Caco-2 (cell line): Measurements from ENCODE around the gene COX14. TPM values are rescaled to one million over a fixed set of nuclear protein-coding genes. Genes with fewer than 3 reads are reported as not detected.
A peak's percentile ranks its signal among the peaks of the same experiment; 100 is the strongest.

Source experiments
- BruUV-seq: library from RNA; stranded (reverse); fragments of 400-500 nt; replicated peaks from 2 replicates; lab custom pipeline; 2021; lab: Mats Ljungman, UMichigan
- CTCF ChIA-PET: fragments of 300-600 bp; sonication (Branson Sonifier 250); formaldehyde crosslinking; loops from one replicate; lab custom pipeline; 2022; ENCODE audit warnings: antibody characterized with exemption; lab: Charles Lee
- POLR2A ChIA-PET: fragments of 300-600 bp; sonication (Branson Sonifier 250); formaldehyde crosslinking; loops from one replicate; lab custom pipeline; 2022; ENCODE audit warnings: antibody characterized with exemption; lab: Charles Lee
- DNase-seq, 2 experiments: peaks; one replicate each; pipeline versions ENCODE4 v3.0.0 to v3.0.0-alpha.2; 2020 to 2022
- H3K27me3 ChIP-seq: replicated peaks from 2 replicates; pipeline ENCODE4 v1.6.0; 2011; ENCODE audit warnings: low read length; ENCODE audit not compliant: control insufficient read depth, insufficient read depth
- H3K36me3 ChIP-seq: 2 replicates; pipeline ENCODE4 v1.5.1; 2011; ENCODE audit warnings: low read length; ENCODE audit not compliant: control insufficient read depth, insufficient read depth
- H3K4me1 ChIP-seq: fragments of 250-450 bp; sonication (Bioruptor Pico); 2 replicates; pipeline ENCODE4 v1.5.1; 2020; ENCODE audit warnings: mild to moderate bottlenecking
- H3K4me3 ChIP-seq: 2 replicates; pipeline ENCODE4 v1.5.1; 2011; ENCODE audit warnings: low read depth, mild to moderate bottlenecking, control low read depth, low read length
- H3K9me3 ChIP-seq: fragments of 250-450 bp; sonication (Bioruptor Pico); 2 replicates; pipeline ENCODE4 v1.5.1; 2020; ENCODE audit warnings: mild to moderate bottlenecking, moderate library complexity
- H3K27ac Mint-ChIP-seq: one replicate; pipeline ENCODE4 v1.8.0; 2022; ENCODE audit warnings: mixed read lengths; ENCODE audit not compliant: unreplicated experiment
- H3K27me3 Mint-ChIP-seq: one replicate; pipeline ENCODE4 v1.8.0; 2022; ENCODE audit warnings: mixed read lengths; ENCODE audit not compliant: insufficient read depth, unreplicated experiment
- H3K36me3 Mint-ChIP-seq: one replicate; pipeline ENCODE4 v1.8.0; 2022; ENCODE audit warnings: mild to moderate bottlenecking, mixed read lengths; ENCODE audit not compliant: insufficient read depth, unreplicated experiment
- H3K4me1 Mint-ChIP-seq: one replicate; pipeline ENCODE4 v1.8.0; 2022; ENCODE audit warnings: low read depth, mixed read lengths; ENCODE audit not compliant: unreplicated experiment
- H3K4me3 Mint-ChIP-seq: one replicate; pipeline ENCODE4 v1.8.0; 2022; ENCODE audit warnings: mild to moderate bottlenecking, moderate library complexity, mixed read lengths; ENCODE audit not compliant: unreplicated experiment
- H3K9me3 Mint-ChIP-seq: one replicate; pipeline ENCODE4 v1.8.0; 2022; ENCODE audit warnings: mixed read lengths; ENCODE audit not compliant: unreplicated experiment
- intact Hi-C: fragments of 100-400 bp; cut with micrococcal nuclease; formaldehyde crosslinking; loops from one replicate; pipeline ENCODE4 v1.10.0; 2022; ENCODE audit not compliant: unreplicated experiment
- total RNA-seq: library from RNA; stranded (reverse); gene quantifications from 2 replicates; pipeline ENCODE4 v1.2.3, GENCODE V29; 2022
- TF ChIP-seq, protein P1 (sequence below), 2 experiments: fragments of 200-600 bp in 1 of 2; IDR thresholded peaks; 1 replicate in 1 of 2; 2 replicates in 1 of 2; pipeline versions ENCODE4 v1.5.1 to v1.8.0; 2011 to 2022; ENCODE audit warnings: antibody characterized with exemption in 1 of 2, control low read depth in 1 of 2, inconsistent platforms in 1 of 2, low read depth in 1 of 2, low read length in 1 of 2, mild to moderate bottlenecking in 1 of 2, moderate library complexity in 1 of 2; ENCODE audit not compliant: insufficient read depth in 1 of 2, severe bottlenecking in 1 of 2, unreplicated experiment in 1 of 2

Gene COX14
- total RNA-seq, 1 experiment from 2014 or later = 86.3 TPM

DNA sequence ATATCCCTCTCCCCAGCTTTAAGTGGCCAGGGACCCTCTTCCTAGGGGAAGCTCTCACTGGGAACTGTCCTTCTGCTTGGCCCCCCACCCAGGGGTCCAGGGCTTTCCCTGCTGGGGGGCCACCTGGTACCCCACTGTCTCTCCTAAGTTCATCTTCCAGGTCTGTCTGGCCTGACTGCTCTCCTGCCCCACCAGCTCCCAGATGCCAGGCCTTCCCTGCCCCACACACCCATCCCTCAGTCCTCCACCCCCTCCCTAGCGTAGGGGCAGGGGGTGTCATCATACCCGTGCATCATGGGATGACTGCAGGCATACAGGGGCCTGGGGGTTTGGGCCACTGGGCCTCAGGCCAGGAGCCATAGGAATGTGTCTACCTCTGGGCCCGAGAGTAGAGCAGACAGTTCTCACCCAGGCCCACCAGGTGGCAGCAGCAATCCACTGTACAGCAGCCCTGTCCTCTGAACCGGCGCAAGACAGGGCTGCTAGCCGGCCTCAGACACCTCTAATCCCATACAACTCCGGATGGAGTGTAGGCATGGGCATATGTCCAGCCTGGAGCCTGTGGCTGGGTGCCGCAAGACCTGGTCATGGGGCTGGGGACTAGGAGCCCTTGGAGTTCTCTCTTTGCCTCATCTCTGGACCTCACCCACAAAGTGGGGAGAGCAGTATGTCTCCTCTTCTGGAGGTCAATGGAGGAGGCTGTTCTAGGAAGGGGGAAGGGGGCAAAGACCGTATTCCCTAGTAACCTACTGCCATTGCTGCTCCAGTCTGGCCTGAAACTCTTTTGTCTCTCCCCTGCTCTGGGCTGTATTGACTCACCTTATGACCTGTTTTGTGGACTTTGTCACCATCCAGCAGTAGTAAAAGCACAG lies 36.9 kb upstream of the COX14 start:
- Histone ChIP-seq H3K4me3 (no peak overlapping the region), H3K27me3 (no peaks in the 10 kb centered on the region), H3K4me1 (peaks cover 20% of the 10 kb centered on the region), H3K36me3 (no peaks in the 10 kb centered on the region), H3K9me3 (no peaks in the 10 kb centered on the region)
- TF ChIP-seq, protein P1, sequence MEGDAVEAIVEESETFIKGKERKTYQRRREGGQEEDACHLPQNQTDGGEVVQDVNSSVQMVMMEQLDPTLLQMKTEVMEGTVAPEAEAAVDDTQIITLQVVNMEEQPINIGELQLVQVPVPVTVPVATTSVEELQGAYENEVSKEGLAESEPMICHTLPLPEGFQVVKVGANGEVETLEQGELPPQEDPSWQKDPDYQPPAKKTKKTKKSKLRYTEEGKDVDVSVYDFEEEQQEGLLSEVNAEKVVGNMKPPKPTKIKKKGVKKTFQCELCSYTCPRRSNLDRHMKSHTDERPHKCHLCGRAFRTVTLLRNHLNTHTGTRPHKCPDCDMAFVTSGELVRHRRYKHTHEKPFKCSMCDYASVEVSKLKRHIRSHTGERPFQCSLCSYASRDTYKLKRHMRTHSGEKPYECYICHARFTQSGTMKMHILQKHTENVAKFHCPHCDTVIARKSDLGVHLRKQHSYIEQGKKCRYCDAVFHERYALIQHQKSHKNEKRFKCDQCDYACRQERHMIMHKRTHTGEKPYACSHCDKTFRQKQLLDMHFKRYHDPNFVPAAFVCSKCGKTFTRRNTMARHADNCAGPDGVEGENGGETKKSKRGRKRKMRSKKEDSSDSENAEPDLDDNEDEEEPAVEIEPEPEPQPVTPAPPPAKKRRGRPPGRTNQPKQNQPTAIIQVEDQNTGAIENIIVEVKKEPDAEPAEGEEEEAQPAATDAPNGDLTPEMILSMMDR (IDR thresholded peaks at IDR 0.05; ENCODE audit: insufficient read depth in 1 of 2, low read depth in 1 of 2, low read length in 1 of 2, severe bottlenecking in 1 of 2, unreplicated experiment in 1 of 2) = peak; percentile 95 to 97
- H3K4me3 Mint-ChIP-seq = peak overlapping the region; percentile 36
- peak overlapping the region; percentile 66 for H3K27ac Mint-ChIP-seq
- peaks cover 21% of the 10 kb centered on the region for H3K4me1 Mint-ChIP-seq
- peak; percentile 91 to 95 for DNase-seq
- intact Hi-C loops = loop anchor here (1.0 to 2.0 kb wide), 7 partner anchors 10 to 239 kb away; partner anchors contain the start of genes CERS5 and SMARCD1
- no TSS peak for BruUV-seq
- H3K36me3 Mint-ChIP-seq = peaks cover 5% of the 10 kb centered on the region
- H3K27me3 Mint-ChIP-seq = no peaks in the 10 kb centered on the region
- no peaks in the 10 kb centered on the region for H3K9me3 Mint-ChIP-seq
- ChIA-PET CTCF (interaction anchor here (0.6 to 2.0 kb wide), 10 partner anchors 10 to 108 kb away, joined by 3 to 13 read pairs (median 4); partner anchors contain the start of genes CERS5, COX14 and SMARCD1), POLR2A (interaction anchor here (0.9 kb wide), 1 partner anchor 10 kb away, joined by 5 read pairs; the partner anchor contains the start of gene SMARCD1)

DNA sequence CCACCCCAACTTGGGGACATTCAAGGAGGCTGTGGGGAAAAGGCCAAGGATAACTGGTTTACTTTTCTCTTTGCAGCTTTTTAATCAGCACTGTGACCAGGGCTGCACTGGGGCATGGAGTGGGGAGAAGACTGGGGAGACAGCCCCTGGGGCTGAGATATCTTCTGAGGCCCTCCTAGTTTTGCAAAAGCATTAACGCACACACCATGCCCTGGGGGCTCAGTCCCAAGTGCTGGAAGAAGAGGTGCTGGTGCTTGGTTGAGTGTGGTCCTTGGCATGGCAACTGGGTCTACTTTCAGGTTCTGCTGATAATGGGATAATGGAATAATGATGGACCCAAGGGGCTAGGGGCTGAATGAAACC lies 36.2 kb upstream of the COX14 start:
- Mint-ChIP-seq H3K4me3 (peak overlapping the region; percentile 36), H3K36me3 (peaks cover 5% of the 10 kb centered on the region), H3K4me1 (peaks cover 15% of the 10 kb centered on the region), H3K9me3 (no peaks in the 10 kb centered on the region), H3K27me3 (no peaks in the 10 kb centered on the region), H3K27ac (peak overlapping the region; percentile 66)
- H3K9me3 ChIP-seq = no peaks in the 10 kb centered on the region
- CTCF ChIA-PET = interaction anchor here (0.9 to 2.0 kb wide), 4 partner anchors 9 to 103 kb away, joined by 3 to 10 read pairs (median 5); partner anchors contain the start of genes CERS5, COX14 and SMARCD1
- BruUV-seq = no TSS peak
- H3K27me3 ChIP-seq = no peaks in the 10 kb centered on the region
- peaks cover 18% of the 10 kb centered on the region for H3K4me1 ChIP-seq
- TF ChIP-seq, protein P1 (IDR thresholded peaks at IDR 0.05; ENCODE audit: insufficient read depth in 1 of 2, low read depth in 1 of 2, low read length in 1 of 2, severe bottlenecking in 1 of 2, unreplicated experiment in 1 of 2) = no peak
- no peaks in the 10 kb centered on the region for H3K36me3 ChIP-seq
- intact Hi-C loops = loop anchor here (1.0 to 2.0 kb wide), 7 partner anchors 10 to 239 kb away; partner anchors contain the start of genes CERS5 and SMARCD1
- no peak for DNase-seq
- POLR2A ChIA-PET = interaction anchor here (0.9 kb wide), 1 partner anchor 9 kb away, joined by 5 read pairs; the partner anchor contains the start of gene SMARCD1
- H3K4me3 ChIP-seq = no peak overlapping the region

GRCh38 chr12:50077099-50077498 lies 34.9 kb upstream of the COX14 start:
- BruUV-seq = no TSS peak
- Histone ChIP-seq H3K36me3 (no peaks in the 10 kb centered on the region), H3K27me3 (no peaks in the 10 kb centered on the region), H3K4me3 (no peak overlapping the region), H3K9me3 (no peaks in the 10 kb centered on the region), H3K4me1 (peaks cover 29% of the 10 kb centered on the region)
- POLR2A ChIA-PET = no interaction called here
- Mint-ChIP-seq H3K27me3 (no peaks in the 10 kb centered on the region), H3K36me3 (peaks cover 5% of the 10 kb centered on the region), H3K9me3 (no peaks in the 10 kb centered on the region), H3K4me3 (no peak overlapping the region), H3K4me1 (peaks cover 22% of the 10 kb centered on the region), H3K27ac (peak overlapping the region; percentile 7)
- intact Hi-C loops = no loop called here
- CTCF ChIA-PET = interaction anchor here (1.5 kb wide), 1 partner anchor 8 kb away, joined by 7 read pairs; the partner anchor contains the start of gene SMARCD1
- no peak for DNase-seq
- TF ChIP-seq, protein P1 (IDR thresholded peaks at IDR 0.05; ENCODE audit: insufficient read depth in 1 of 2, low read depth in 1 of 2, low read length in 1 of 2, severe bottlenecking in 1 of 2, unreplicated experiment in 1 of 2) = no peak
